DOHH2 (cell line): Measurements from ENCODE around the gene YWHAH.

Experiments
- CTCF ChIP-seq: fragments of 200-600 bp; sonication (generic); IDR thresholded peaks from one replicate; pipeline ENCODE4 v1.5.1; 2014; ENCODE audit warnings: antibody characterized with exemption, mild to moderate bottlenecking, low read depth, low read length; ENCODE audit not compliant: poor library complexity, severe bottlenecking
- EZH2phosphoT487 ChIP-seq: fragments of 200-600 bp; sonication (generic); IDR thresholded peaks from 2 replicates; pipeline ENCODE4 v1.6.1; 2017; ENCODE audit warnings: borderline replicate concordance, mild to moderate bottlenecking, antibody characterized with exemption, low read length, moderate library complexity, mixed read lengths

GRCh38 chr22:31915586-31915985 is 28.7 kb upstream of the YWHAH start:
- TF ChIP-seq CTCF (no peak), EZH2phosphoT487 (no peak)
